T47D (cell line): ENCODE data around the gene MSX1.

Source experiments
- DNase-seq, 2 experiments: peaks; one replicate each; pipeline versions ENCODE4 v3.0.0 to v3.0.0-alpha.2; 2011 to 2012; ENCODE audit warnings: low read depth in 1 of 2, low spot score in 1 of 2
- JUND ChIP-seq: IDR thresholded peaks from 2 replicates; pipeline ENCODE4 v1.6.1; 2012; ENCODE audit warnings: low read depth
- in situ Hi-C: cut with HindIII; loops from 2 replicates; pipeline ENCODE4 v1.10.0; 2016; ENCODE audit warnings: low sequenced_read_pairs, low pct_unique_long_range_greater_than_20kb

The MSX1 gene

DNA sequence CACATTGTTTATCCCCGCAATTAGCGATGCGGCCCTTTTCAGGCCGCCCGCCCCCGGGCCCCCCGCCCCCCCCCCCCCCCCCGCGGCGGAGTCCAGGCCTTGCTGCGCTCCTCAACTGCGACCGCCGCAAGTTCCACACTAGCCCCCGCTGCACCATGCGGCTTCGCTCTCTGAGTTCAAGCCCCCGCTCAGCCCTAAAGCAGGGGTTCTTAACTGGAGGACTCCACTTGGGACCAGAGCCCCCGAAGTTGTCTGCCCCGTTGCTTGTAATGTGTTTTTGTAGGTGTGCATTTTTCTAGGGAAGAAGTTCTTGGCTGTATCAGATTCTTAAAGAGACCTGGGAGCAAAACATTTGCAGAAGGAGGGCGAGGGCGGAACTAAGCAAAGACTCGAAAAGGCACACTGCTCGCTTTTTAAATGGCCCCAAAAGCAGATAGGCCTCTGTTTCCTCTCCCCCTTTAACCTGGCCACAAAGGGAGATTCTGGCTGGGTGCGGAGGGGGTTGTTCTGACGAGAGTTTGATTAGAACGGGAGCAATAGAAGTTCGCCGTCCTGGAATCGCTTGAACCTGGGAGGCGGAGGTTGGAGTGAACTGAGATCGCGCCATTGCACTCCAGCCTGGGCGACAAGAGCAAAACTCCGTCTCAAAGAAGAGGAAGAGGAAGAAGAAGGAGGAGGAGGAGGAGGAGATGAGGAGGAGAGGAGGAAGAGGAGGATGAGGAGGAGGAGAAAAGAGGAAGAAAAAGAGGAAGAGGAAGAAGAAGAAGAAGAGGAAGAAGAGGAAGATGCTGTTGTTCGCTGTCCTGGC is 2.3 kb upstream of the MSX1 start:
- no peak for DNase-seq
- no peak for TF ChIP-seq JUND
- in situ Hi-C loops: no loop called here

- in situ Hi-C loops: no loop called here
- DNase-seq: no peak
- no peak for TF ChIP-seq JUND
These were observed 1.5 kb upstream of the MSX1 start for GRCh38 chr4:4857809-4858508.

GRCh38 chr4:4858527-4859324 is 739 bp upstream of the MSX1 start:
- no peak for DNase-seq
- in situ Hi-C loops: no loop called here
- no peak for TF ChIP-seq JUND

DNA sequence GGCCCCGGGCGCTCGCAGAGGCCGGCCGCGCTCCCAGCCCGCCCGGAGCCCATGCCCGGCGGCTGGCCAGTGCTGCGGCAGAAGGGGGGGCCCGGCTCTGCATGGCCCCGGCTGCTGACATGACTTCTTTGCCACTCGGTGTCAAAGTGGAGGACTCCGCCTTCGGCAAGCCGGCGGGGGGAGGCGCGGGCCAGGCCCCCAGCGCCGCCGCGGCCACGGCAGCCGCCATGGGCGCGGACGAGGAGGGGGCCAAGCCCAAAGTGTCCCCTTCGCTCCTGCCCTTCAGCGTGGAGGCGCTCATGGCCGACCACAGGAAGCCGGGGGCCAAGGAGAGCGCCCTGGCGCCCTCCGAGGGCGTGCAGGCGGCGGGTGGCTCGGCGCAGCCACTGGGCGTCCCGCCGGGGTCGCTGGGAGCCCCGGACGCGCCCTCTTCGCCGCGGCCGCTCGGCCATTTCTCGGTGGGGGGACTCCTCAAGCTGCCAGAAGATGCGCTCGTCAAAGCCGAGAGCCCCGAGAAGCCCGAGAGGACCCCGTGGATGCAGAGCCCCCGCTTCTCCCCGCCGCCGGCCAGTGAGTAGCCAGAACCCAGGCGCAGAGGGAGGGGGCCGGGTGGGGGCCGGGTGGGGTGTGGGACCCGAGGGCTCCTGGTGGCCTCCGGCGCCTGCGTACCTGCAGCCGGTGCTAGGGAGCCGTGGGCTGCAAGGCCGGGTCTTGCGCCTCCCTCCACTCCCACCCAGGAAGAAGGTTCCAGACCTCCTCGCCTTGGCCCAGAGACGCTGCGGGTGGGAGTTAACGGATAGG is 534 bp downstream of the MSX1 start:
- TF ChIP-seq JUND: no peak
- DNase-seq: no peak
- in situ Hi-C loops: no loop called here

- in situ Hi-C loops: no loop called here
- no peak for DNase-seq
- TF ChIP-seq JUND: no peak
These were observed 1.3 kb downstream of the MSX1 start for GRCh38 chr4:4860600-4861389.

- no peak for TF ChIP-seq JUND
- DNase-seq: no peak
- in situ Hi-C loops: no loop called here
These were observed 2.0 kb downstream of the MSX1 start for GRCh38 chr4:4861390-4862018.

DNA sequence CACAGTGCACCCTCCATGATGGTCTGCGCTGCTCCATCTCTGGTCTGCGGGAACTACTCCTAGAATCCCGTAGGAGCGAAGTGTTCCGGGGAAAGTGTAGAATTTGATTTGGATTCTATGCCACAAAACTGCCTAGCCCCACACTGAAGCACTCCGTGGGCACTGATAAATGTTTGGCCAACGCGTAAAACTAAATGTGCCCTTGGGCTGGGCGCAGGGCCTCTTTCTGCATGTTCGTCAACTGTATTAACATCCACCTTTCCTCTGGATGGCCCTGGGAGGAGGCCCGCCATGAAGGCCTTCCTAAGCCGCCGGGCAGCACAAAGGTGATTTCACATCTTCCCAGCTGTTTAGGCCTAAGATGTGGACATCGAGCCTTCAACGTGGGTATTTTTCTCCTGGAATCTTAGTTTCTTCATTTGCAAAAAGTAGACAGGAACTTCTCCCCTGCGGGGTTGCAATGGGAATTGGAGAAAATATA is 2.6 kb downstream of the MSX1 start:
- TF ChIP-seq JUND: no peak
- in situ Hi-C loops: no loop called here
- no peak for DNase-seq

- no peak for TF ChIP-seq JUND
- in situ Hi-C loops: no loop called here
- no peak for DNase-seq
These were observed 3.4 kb downstream of the MSX1 start for GRCh38 chr4:4862665-4863482.

DNA sequence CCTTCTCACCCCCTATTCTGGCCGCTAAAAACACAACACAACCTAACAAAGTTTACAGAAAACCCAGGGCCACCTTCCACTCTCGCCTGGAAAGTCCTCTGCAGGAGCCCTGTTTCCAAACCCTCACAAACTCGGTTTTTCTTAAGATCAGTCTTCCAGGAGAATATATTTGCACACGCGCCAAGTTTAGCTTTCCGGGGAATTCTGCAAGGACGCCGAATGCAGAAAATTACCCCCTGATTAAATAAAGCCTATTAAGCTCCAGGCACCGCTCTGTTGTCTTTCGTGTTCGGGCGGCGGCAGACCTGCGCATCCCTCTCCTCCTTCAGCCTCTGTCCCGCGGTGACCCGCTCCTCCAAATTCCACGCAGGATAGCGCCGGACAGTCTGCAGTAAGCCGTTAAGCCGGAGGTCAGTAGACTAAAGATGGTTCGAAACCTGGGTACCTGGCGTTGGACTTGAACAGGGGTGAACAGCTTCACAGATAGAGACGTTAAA is 5.0 kb downstream of the MSX1 start:
- TF ChIP-seq JUND: no peak
- in situ Hi-C loops: no loop called here
- DNase-seq: no peak

GRCh38 chr4:4864940-4865704 is 5.7 kb downstream of the MSX1 start:
- in situ Hi-C loops: no loop called here
- DNase-seq: no peak
- no peak for TF ChIP-seq JUND
